Skeletal muscle cell (primary cell): ENCODE measurements around the gene CEACAM3.
A peak's percentile ranks its signal among the peaks of the same experiment; 100 is the strongest.
"Not testable (repeated sequence)": the region's sequence is repeated elsewhere in the genome, so short reads cannot be mapped to it uniquely, and the experiment has no call there.

Experiments
- DNase-seq: peaks from one replicate; pipeline ENCODE4 v3.0.0-alpha.2; 2010; ENCODE audit warnings: low read depth
- H3K4me3 ChIP-seq: 2 replicates; pipeline ENCODE4 v1.5.1; 2011; ENCODE audit warnings: low read depth, mild to moderate bottlenecking, control low read depth, low read length, moderate library complexity

CEACAM3 gene

GRCh38 chr19:41796362-41796761 lies at the start of gene CEACAM3:
CEACAM3 (plus strand) TSS chr19:41796587; CDS start chr19:41796678, 91 bp downstream.
- H3K4me3 ChIP-seq: no peak within 1 kb of the TSS
- no peak for DNase-seq

GRCh38 chr19:41746593-41747227 lies 49.7 kb upstream of the CEACAM3 start:
- DNase-seq: peak; percentile 2

GRCh38 chr19:41748012-41748411 lies 48.4 kb upstream of the CEACAM3 start:
- DNase-seq: no peak
- no peak overlapping the region for H3K4me3 ChIP-seq

More at GRCh38 chr19:41746593-41747227, 49.7 kb upstream of the CEACAM3 start:
- H3K4me3 ChIP-seq: no peak overlapping the region

- not testable (repeated sequence) for DNase-seq, H3K4me3 ChIP-seq
Measured at GRCh38 chr19:41750248-41751134, 45.9 kb upstream of the CEACAM3 start.

GRCh38 chr19:41753159-41753558 lies 43.2 kb upstream of the CEACAM3 start:
- H3K4me3 ChIP-seq: no peak overlapping the region
- DNase-seq: no peak

GRCh38 chr19:41753936-41754529 lies 42.4 kb upstream of the CEACAM3 start:
- DNase-seq: no peak
- H3K4me3 ChIP-seq: no peak overlapping the region

DNA sequence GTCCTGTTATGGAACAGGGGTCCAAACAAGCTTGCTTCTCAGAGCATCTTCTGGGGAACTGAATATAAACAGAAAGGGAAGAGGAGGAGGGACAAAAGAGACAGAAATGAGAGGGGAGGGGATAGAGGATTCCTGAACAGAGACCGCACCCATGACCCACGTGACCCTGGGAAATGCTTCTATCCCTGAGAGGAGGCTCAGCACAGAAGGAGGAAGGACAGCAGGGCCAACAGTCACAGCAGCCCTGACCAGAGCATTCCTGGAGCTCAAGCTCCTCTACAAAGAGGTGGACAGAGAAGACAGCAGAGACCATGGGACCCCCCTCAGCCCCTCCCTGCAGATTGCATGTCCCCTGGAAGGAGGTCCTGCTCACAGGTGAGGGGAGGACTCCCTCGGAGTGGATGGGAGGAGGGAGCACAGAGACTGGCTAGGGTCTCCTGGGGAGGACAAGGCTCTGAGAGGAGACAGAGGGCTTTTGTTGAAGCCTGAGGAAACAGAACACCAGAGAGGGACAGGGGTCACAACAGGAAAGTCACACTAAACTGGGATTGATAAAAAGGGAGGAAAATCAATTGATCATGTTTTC lies 41.0 kb upstream of the CEACAM3 start, which contains the start of gene CEACAM6:
CEACAM6 (plus strand) TSS at position 203 of the 586 bp plus-strand sequence; CDS start at position 312, 109 bp downstream.
- no peak within 1 kb of the TSS for H3K4me3 ChIP-seq
- no peak for DNase-seq

DNA sequence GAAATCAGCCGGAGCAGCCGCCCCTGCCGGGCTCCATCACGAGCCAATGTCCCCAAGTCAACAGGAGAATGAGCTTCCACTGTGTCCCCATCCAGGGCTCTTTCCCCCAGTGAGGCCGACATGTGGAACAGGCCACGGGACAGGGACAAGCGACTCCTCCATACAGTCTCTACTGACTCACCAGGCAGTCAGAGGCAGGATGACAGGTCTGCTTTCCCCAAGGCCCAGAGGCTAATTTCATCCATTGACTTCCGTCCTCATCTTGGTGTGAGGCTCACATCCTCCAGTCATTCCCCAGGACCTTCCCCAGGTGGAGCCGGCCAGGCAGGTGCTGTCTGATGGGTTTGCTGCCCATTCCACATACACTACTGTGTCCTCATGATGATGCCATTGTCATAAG lies 37.5 kb upstream of the CEACAM3 start:
- no peak overlapping the region for H3K4me3 ChIP-seq
- no peak for DNase-seq

DNA sequence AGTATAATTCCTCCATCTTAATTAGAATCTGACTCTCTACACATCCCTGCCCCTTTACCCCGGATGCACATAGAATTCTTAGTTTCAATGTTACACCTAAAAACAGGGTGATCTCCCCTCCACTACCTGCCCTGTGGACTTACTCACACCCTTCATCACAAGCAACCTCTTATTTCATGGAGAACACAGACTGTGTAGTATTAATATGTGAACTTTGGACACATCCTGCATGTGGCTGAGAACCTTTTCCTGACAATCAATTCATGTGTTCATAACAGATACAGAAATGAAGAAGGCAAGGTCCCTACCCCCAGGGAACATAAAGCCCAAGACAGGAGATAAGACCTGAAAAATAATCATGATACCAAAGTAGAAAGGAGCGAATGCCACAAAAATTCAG lies 29.3 kb upstream of the CEACAM3 start:
- no peak overlapping the region for H3K4me3 ChIP-seq
- DNase-seq: no peak

GRCh38 chr19:41768105-41768504 lies 28.3 kb upstream of the CEACAM3 start:
- not testable (repeated sequence) for DNase-seq, H3K4me3 ChIP-seq

GRCh38 chr19:41769608-41770007 lies 26.8 kb upstream of the CEACAM3 start:
- no peak overlapping the region for H3K4me3 ChIP-seq
- DNase-seq: no peak

DNA sequence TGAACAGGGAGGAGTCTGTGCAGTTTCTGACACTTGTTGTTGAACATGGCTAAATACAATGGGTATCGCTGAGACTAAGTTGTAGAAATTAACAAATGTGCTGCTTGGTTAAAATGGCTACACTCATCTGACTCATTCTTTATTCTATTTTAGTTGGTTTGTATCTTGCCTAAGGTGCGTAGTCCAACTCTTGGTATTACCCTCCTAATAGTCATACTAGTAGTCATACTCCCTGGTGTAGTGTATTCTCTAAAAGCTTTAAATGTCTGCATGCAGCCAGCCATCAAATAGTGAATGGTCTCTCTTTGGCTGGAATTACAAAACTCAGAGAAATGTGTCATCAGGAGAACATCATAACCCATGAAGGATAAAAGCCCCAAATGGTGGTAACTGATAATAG lies 25.0 kb upstream of the CEACAM3 start:
- no peak overlapping the region for H3K4me3 ChIP-seq
- DNase-seq: no peak

DNA sequence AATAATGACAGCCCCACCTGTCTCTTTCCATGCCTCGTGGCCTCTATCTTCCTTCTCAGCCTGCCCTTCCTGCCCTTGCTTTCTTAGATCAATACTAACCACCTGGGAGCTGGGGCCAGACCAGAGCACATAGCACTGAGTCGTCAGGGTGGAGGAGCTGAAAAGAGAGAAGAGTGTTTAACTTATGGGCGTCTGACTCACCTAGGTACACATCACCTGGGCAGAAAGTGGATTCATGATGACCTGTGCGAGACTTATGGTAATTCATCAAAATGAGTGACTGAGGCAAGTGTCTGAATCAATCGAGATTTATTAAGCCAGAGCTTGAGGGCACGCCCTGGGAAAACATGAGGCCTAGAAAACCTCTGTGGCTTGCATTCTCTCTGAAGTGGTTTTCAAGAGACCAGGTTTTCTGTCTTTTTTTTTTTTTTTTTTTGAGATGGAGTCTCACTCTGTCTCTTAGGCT lies 21.8 kb upstream of the CEACAM3 start:
- DNase-seq: no peak
- H3K4me3 ChIP-seq: no peak overlapping the region

GRCh38 chr19:41776700-41777099 lies 19.7 kb upstream of the CEACAM3 start:
- H3K4me3 ChIP-seq: no peak overlapping the region
- no peak for DNase-seq

DNA sequence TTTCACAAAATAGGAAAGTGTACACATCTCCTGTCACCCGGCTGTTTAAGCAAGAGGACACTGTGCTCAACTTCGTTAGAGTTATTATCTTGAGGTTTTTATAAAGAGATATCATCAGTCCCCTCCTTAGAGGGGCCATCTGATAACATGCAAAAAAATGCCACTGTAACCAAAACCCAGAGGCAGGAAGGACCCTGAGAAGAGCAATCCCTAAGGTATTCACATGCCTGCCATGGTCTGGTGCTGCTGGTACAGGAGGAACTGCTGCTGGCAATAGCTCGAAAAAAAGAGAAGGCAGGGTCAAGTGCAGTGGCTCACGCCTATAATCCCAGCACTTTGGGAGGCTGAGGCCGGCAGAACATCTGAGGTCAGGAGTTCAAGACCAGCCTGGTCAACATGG lies 12.8 kb upstream of the CEACAM3 start:
- no peak for DNase-seq
- H3K4me3 ChIP-seq: no peak overlapping the region

GRCh38 chr19:41784312-41784711 lies 12.1 kb upstream of the CEACAM3 start:
- H3K4me3 ChIP-seq: no peak overlapping the region
- DNase-seq: no peak

DNA sequence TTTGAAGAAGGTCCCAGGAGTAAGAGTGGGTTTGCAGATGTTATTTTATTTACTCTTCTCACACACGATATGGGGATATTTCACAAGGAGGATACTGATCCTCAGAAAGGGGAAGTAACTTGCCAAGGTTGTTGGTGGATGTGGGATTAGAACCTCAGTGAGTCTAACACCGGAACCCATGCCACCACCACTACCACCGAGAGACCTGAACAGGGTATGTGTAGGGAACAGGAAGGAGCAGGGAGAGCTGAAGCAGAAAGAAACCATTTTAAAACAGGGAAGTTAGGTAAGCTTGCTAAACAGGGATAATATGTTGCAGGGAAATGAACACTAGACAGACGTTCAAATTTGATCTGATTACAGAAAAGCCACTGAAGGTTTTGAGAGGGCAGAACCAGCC lies 11.6 kb upstream of the CEACAM3 start:
- no peak for DNase-seq
- no peak overlapping the region for H3K4me3 ChIP-seq

GRCh38 chr19:41785653-41786052 lies 10.7 kb upstream of the CEACAM3 start:
- DNase-seq: peak; percentile 18
- H3K4me3 ChIP-seq: no peak overlapping the region

DNA sequence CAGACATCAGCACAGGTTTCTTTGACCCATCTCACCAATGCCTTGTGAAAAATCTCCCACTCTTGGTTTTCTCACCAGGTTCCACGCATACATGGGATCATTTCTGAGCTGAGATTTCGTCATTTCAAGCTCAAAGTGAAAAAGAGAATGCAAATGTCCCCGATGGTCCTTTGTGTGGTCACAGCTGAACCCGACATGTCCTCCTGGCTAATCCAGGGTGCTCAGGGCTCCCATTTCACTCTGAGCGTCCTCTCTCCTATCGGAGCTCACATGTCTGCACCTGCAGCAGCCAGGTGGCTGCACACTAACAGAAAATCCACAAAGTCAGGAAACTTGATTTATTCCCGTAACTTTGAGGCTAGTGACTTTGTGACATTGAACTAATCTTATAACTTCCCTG lies 9.3 kb upstream of the CEACAM3 start:
- no peak overlapping the region for H3K4me3 ChIP-seq
- DNase-seq: no peak

DNA sequence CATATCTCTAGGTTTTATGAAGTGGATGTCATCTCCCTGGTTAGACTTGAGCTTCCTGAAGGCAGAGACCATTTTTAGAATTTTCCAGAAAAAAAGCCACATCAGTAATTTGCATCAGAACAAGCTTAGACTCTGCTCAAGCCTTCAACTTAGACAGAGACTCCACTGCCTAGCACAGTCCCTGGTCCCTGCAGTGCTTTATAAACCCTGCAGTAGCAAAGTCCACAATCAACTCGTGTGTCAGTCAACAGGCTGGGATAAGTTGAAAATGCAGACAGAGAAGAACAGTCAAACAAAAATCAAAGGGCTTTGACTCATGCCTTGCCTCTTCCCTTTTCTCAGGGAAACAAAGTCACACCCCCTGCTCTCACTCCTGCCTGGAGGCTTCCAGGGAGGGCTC lies 7.9 kb upstream of the CEACAM3 start:
- not testable (repeated sequence) for H3K4me3 ChIP-seq, DNase-seq
